ENCODE measurements around the gene ZBTB44.
"Not testable (repeated sequence)": the region's sequence is repeated elsewhere in the genome, so short reads cannot be mapped to it uniquely, and the experiment has no call there.

The ZBTB44 gene

DNA sequence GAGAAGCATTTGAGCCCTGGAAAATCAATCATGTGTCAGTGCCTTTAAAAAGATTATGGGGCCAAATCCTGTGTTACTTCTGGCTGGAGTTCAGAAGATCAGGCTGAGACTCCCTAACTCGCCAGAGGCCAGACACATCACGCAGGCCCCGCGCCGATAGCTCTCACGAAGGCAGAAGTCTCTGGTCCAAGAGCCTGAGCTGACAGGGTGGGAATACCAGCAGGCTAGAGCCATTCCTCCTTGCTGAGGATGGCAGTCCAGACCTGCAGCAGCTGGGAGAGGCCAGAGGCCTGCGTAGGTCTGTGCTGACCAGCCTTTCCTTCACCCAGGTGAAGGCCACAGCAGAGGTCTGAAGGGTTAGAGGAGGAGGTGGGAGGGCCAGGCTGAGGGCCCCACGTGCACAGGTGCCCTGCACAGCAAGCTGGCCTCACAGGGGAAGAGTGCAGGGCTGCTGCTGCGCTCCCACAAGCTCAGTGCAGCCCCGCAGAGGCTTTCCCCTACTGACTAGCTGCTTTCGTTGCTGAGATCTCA is 102.2 kb downstream of the ZBTB44 start:
- no peak for DNase-seq

DNA sequence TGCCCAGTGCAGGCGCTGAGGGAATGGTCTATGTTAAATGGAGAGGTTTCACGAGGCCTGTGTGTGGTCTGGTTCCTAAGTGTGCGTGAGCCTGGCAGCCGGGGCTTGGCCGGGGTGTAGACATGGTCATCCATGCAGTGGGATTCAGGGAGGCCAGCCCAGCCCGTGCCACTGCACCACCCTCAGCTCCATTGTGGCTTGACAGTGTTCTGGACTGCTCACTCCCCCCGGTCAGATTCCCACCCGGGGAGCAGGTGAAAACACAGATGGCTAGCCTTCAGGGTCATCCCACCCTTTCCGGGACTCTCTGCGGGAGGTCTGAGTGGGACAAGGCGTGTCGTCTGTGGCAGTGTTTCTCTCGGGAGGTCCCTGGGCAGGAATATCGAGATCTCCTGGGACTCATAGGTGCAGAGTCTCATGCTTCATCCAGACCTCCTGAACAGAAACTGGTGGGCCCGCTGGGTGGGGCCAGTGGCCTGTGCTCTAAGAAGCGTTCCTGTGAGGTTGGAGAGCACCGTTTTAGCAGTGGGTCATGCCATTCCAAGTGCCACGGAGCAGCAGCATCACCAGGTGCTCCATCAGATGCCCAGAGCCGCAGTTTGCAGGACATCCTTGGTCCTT is 102.8 kb downstream of the ZBTB44 start:
- DNase-seq: no peak

DNA sequence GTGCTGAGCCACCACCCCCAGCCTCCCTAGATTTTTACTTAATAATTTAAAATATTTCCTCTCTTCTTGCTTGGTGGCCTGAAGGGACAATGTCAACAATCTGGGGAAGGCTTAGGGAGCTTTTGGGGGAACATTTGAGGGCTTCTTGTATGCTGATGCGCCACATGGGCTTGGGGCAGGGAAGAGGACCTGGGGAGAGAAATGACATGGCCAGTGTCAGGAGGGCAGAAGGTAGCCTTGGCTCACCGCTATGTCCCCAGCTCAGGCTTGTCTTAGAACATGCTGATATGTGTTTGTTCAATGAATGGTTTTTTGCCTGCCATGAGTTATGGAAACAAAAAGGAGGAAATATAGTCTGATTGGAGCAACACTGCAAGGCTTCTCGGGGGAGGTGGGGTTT is 103.6 kb downstream of the ZBTB44 start:
- no peak for DNase-seq

DNA sequence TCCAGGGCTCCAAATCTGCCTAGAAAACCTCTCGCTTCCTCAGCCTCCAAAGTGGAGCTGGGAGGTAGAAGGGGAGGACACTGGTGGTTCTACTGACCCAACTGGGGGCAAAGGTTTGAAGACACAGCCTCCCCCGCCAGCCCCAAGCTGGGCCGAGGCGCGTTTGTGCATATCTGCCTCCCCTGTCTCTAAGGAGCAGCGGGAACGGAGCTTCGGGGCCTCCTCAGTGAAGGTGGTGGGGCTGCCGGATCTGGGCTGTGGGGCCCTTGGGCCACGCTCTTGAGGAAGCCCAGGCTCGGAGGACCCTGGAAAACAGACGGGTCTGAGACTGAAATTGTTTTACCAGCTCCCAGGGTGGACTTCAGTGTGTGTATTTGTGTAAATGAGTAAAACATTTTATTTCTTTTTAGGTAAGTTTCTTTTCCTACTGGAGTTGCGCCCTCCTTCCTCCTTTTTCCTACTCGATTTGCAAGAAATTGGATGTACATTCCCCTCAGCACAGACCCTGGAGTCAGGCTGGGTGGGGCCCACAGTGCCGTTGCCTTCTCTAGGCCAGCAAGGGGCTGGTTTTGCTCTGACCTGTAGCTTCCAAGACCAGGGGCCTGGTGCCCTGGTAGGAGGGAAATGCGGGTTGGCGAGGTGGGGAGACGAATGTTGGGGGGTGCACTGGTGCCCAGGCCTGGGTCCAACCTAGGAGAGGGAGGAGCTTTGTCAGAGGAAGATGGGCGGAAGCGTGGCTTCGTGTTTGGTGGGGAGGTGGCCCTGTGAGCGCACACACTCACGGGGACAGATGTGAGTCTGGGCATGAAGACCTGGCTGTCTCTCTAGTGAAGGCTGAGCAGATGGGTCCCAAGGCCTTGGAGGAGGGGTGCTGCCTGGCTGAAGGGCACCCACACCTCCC is 104.5 kb downstream of the ZBTB44 start:
- DNase-seq: no peak

DNA sequence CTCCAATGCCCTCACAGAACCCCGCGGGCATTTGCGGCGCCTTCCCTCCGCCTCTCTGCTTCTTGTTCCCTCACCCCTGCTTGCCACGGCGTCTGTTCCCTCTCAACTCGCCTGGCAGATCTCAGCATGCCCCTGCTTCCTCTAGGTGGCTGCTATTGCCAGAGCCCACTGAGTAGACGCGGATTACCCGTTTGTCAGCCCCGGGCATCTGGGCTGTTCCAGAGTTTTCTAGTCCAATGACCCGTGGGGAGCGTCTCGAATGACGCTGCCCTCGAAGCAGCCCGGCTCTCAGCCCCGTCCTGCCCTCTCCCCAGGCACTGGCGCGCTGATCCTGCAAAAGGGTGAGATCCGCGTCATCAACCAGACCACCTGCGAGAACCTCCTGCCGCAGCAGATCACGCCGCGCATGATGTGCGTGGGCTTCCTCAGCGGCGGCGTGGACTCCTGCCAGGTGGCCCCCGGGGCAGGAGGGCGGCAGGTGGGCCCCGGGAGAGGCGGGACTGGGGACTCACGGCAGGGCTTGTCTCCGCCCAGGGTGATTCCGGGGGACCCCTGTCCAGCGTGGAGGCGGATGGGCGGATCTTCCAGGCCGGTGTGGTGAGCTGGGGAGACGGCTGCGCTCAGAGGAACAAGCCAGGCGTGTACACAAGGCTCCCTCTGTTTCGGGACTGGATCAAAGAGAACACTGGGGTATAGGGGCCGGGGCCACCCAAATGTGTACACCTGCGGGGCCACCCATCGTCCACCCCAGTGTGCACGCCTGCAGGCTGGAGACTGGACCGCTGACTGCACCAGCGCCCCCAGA is 105.4 kb downstream of the ZBTB44 start:
- no peak for DNase-seq

DNA sequence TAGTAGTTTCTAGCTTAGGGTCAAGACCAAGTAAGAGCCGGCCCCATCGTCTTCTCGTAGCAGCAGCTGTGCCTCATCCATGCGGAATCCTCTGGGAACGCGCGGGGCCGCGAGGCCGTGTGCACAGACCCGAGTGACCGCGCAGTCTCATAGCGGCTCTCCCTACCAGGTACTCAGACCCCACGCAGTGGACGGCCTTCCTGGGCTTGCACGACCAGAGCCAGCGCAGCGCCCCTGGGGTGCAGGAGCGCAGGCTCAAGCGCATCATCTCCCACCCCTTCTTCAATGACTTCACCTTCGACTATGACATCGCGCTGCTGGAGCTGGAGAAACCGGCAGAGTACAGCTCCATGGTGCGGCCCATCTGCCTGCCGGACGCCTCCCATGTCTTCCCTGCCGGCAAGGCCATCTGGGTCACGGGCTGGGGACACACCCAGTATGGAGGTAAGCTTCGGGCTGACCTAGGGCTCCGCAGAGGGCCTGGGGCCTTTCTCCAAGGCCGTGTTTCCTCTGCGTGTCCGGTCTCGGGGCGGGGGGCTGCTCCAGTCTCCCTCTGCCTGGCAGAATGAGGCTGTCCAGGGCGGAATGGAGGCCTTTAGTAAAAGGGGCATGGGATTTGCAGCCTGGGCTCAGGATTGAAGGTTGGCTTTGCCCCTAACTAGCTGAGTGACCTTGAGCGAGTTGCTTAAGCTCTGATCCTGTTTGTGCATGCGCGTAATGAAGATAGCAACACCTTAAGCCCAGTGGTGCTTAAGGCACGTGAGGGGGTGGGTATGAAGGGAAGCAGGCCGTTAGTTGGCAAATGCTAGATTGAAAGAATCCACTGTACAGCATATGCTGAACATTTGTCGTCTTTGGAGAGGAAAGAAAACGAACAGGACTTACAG is 106.2 kb downstream of the ZBTB44 start:
- no peak for DNase-seq

DNA sequence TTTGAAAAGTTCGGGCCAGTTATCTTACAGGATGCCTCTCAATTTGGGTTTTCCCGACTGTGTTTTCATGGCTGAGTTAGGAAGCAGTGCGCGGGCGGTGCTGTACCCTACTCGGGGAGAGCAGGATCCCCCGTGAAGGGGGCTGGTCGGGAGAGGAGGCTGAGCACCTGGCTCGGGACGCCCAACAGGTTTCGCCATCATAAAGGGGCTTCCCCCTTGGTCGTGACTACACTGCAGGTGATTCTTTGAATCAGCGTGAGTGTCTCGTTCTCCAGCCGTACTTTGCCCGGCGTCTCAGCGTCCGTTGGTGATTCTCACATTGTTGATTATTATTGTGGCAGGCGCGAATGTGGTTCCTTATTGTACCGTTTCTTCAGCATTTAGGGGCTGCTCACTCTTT is 108.6 kb downstream of the ZBTB44 start:
- no peak for DNase-seq

DNA sequence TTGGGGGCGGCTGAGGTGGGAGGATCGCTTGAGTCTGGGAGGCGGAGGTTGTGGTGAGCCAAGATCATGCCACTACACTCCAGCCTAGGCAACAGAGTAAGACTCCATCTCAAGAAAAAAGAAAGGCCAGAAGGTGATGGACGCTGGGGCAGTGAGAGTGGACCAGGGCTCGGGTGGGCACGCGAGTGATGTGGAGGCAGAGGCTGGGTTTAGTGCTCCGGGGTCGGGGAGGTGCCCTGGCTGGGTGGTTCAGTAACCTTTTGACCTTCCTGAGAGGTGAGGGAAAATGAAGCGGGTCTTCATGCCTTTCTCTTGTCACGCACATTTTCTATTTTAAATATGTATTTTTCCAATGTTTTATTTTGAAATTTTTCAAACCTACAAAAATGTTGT is 110.0 kb downstream of the ZBTB44 start:
- no peak for DNase-seq

DNA sequence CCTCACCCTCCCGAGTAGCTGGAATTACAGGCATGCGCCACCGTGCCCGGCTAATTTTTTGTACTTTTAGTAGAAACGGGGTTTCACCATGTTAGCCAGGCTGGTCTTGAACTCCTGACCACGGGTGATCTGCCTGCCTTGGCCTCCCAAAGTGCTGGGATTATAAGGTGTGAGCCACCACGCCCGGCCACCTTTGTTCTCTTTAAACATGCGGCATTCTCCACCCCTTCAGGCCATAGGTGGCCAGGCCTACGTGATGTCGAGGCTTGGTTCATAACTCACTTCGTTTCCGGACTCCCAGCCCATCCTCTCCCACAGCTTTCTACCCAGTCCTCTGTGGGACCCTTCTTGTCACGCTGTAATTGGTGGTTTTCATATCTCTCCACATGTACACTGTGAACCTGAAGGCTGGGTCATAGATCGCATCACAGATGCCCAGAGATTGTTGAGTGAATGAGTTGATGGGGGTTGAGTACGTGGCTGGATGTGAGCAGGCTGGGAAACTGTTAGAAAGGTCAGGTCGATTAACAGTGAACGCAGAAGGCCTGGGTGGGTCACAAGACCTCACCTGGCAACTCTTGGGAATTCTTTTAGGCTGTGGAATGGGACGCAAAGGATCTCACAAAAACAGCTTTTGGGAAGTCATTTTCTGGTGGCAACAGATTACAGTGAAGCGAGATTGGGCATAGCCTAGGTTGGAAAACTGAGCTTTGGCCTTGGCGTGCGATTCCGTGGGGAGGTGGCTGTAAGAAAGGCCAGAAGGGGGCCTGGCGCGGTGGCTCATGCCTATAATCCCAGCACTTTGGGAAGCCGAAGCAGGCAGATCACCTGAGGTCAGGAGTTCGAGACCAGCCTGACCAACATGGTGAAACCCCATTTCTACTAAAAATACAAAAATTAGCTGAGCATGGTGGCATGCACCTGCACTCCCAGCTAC is 110.7 kb downstream of the ZBTB44 start:
- no peak for DNase-seq

DNA sequence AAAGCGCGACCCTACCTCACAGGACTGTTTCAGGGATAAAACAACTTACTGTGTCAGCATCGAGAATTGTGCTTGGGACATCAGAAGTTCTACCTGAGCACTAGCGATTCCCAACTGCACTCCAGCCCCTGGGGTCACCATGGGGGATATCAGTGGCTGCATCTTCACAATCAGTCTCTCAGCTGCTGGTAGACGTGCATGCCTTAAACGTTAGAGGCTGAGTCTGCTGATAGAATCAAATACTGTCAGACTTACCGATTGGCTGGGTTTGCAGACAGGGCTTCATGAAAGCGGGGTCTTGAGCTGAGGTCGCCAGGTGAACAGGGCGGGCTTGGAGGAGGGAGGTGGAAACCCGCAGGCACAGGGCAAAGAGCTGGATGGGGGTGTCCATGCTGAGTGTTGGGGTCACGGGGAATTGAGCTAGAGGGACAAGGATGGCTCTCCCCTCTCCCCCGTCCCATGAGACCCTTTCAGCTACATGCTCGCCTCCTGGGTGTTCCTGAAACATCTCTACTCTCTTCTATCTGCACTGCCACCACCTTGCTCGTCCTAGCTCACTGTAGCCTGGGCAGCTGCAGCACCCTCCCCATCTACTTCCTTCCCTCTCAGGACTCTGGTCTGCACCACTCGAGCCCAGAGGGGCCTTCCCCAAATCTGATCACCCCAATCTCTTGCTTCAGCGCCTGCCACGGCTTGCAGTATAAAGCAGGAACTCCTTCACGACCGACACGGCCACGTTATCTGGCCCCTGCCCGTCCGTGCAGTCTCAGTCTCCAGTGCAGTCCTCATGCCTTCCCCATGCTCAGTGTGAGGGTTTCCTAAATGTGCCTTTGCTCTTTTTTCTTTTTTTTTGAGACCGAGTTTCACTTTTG is 111.7 kb downstream of the ZBTB44 start:
- DNase-seq: no peak

DNA sequence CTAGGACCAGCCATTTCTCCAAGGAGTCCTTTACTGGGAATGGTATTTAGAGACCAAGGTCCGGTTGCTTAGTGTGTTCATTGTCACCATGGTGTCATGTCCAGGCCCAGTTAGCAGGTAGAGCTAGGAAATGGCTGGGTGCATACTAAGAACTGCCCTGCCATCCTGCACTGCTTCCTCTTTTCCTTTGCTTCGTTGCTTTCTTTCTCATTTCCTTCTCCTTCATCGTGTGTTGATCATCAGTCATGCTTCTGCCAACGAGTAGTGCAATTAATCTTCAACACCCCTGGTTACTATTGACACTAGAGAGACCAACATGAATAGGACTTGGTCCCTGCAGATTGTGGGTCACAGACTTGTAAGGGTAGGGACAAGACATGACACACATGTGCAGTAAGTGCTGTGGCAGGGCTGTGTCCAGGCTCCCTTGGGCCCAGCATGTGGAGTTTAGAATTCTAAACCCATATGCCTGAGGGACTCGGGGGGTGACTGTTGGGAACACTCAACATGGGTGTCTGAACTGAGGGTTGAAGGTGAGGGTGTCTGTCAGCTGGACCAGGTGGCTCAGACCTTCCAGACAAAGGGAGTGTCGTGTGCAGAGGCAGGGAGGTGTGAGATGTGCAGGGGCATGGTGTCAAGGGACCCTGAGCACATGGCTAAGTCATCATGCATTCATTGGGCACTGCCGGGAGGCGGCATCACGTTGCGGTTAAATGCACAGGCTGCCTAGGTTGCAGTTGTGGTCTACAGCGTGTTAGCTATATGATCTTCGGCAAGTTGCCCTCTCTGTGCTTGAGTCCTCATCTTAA is 112.5 kb downstream of the ZBTB44 start:
- DNase-seq: no peak

DNA sequence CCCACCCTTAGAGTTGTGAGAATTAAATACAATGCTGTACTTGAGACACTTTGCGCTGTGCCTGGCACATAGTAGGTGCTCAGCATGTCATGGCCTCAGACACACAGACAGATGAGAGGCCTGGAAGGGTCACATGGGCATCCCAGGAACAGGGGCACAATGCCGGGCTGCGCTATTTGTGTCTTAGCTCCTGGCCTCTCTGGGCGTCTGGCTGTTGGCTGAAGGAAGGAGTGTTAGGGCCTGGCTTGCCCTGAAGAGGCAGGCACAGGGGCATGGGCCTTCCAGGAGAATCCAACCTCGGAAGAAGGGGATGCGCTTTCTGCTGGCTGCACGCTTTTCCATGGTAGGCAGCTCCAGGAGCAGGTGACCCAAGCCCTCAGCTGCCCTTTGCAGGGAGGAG is 113.7 kb downstream of the ZBTB44 start:
- no peak for DNase-seq

DNA sequence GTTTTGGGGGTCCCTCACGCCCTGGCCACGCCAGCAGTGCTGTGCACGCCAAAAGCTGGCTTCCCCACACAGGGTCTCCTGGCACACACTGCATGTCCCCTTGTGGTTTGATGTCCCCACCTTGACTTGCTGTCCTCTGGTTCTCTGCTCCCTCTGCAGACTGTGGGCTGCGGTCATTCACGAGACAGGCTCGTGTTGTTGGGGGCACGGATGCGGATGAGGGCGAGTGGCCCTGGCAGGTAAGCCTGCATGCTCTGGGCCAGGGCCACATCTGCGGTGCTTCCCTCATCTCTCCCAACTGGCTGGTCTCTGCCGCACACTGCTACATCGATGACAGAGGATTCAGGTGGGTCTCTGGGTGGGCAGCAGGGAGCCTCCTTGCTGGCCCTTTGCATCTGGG is 114.9 kb downstream of the ZBTB44 start:
- no peak for DNase-seq

DNA sequence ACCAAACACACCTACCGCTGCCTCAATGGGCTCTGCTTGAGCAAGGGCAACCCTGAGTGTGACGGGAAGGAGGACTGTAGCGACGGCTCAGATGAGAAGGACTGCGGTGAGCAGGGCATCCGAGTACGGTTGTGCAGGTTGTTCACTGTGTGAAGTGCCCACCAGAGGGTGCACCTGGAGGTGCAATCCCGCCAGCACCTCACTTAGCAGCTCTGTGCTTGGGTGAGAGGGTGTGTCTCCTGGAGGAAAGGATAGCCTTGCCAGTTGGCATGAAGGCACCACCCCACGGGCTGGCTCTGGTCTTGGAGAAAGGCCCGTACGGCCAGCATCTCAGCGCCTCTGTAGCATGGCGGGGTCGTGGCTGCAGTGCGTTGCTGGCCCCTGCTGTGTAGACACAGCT is 115.8 kb downstream of the ZBTB44 start:
- DNase-seq: no peak

DNA sequence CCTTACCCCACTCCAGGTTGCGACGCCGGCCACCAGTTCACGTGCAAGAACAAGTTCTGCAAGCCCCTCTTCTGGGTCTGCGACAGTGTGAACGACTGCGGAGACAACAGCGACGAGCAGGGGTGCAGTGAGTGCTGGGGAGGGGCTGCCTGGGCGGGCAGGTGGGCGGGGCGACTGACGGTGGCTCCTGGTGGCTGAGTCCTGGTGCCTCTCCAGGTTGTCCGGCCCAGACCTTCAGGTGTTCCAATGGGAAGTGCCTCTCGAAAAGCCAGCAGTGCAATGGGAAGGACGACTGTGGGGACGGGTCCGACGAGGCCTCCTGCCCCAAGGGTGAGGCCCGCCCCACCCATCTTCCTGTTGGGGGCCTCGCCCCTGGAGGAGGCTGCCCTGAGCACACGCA is 116.4 kb downstream of the ZBTB44 start:
- no peak for DNase-seq

DNA sequence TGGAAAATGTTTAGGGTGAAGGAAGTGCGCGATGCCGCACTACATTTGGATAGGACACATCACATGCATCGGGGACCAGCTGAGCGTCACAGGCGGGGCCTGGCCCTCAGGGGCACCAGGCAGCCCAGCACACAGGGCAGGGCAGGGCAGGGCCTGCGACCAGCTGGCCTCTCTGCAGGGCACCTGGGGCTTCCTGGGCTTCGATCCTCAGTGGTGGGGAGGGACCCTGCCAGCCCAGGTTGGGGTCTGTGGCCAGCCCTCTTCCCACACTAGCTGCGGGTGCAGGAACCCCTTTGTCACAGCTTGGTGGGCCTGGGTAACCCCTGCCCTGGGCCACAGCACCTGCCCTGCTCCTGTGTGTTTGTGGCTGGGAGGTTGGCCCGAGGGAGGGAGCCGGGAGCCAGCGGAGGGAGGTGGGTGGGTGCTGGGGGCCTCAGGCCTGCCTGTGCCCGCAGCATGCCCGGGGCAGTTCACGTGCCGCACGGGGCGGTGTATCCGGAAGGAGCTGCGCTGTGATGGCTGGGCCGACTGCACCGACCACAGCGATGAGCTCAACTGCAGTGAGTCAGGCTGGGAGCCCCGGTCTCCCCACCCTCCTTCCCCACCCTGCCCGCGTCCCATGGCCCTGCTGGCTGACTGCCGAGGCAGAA is 117.2 kb downstream of the ZBTB44 start:
- DNase-seq: no peak

DNA sequence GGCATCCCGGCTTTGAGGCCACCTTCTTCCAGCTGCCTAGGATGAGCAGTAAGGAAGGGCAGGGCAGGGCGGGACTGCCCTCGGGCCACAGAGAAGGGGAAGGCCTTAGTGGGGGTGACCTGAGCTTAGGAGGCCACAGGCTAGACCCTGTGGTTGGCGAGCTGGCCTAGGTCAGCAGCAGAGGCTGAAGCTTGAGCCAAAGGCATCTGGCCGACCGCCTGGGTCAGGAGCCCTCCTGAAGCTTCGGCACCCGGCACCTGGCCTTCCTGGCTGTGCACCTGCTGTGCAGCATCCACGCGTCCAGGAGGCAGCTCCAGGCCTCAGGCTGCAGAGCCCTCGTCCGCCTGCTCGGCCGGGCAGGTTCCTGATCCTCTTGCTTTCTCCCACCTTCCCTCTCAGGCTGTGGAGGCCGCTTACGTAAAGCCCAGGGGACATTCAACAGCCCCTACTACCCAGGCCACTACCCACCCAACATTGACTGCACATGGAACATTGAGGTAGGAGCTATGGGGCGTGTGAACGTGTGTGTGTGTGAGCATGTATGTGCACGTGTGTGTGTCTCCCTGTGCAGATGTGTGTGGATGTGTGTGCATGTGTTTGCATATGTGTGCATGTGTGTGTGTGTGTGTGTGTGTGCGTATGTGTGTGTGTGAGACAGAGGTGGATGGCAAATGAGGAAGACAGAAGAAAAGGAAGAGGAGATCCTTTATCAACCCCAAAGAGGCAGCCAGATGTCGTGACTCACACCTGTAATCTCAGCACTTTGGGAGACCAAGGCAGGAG is 120.3 kb downstream of the ZBTB44 start:
- DNase-seq: no peak

DNA sequence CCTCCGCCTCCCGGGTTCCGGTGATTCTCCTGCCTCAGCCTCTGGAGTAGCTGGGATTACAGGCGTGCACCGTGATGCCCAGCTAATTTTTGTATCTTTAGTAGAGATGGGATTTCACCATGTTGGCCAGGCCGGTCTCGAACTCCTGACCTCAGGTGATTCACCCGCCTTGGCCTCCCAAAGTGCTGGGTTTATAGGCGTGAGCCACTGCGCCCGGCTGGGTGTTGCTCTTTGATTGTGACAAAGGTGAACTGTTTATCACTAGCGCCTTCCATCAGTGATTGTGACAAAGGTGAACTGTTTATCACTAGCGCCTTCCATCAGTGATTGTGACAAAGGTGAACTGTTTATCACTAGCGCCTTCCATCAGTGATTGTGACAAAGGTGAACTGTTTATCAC is 121.2 kb downstream of the ZBTB44 start:
- not testable (repeated sequence) for DNase-seq

Measured in activated gamma-delta T cell (primary cell).